ENCODE measurements around the gene MADD. TPM values are rescaled to one million over a fixed set of nuclear protein-coding genes. Genes with fewer than 3 reads are reported as not detected.

MADD gene
- total RNA-seq, 3 donors from 2014 or later (not counting 1 experiment from before 2014, with no cell fraction given), result 333 to 383 (median 335) TPM

- TF ChIP-seq CTCF (IDR thresholded peaks at IDR 0.05), result no peak
- no peaks in the 10 kb centered on the region for H3K27me3 ChIP-seq (ENCODE audit: control insufficient read depth, insufficient read depth, low read length)
- no peak overlapping the region for H3K27ac ChIP-seq (ENCODE audit: low read length)
- H3K4me1 Mint-ChIP-seq, result peaks cover 6 to 15% of the 10 kb centered on the region in 2 donors
- H3K27ac Mint-ChIP-seq, result peak overlapping the region in 1 of 2 donors; percentile 68
- intact Hi-C loops (cut with micrococcal nuclease), result no loop called here
- peaks cover 24% of the 10 kb centered on the region for H3K4me1 ChIP-seq (ENCODE audit: control insufficient read depth, insufficient read depth, low read length)
- no peak for DNase-seq
- H3K4me3 Mint-ChIP-seq, result no peak overlapping the region
- no peaks in the 10 kb centered on the region for H3K36me3 Mint-ChIP-seq
- no peaks in the 10 kb centered on the region for H3K9me3 Mint-ChIP-seq
- H3K27me3 Mint-ChIP-seq (ENCODE audit: low read depth in 2 of 2), result no peaks in the 10 kb centered on the region
- 25% methylated on average over 17 of the region's 17 CpGs for WGBS (ENCODE audit: insufficient coverage)
- H3K9me3 ChIP-seq (ENCODE audit: control insufficient read depth, insufficient read depth, low read length), result no peaks in the 10 kb centered on the region
- ATAC-seq, result peak; percentile 60 to 67 (median 65)
- no peaks in the 10 kb centered on the region for H3K36me3 ChIP-seq (ENCODE audit: control insufficient read depth, insufficient read depth, low read length)
- H3K4me3 ChIP-seq (ENCODE audit: low read length), result no peak overlapping the region
Observed at GRCh38 chr11:47359586-47359985, 89.7 kb downstream of the MADD start.

GRCh38 chr11:47360341-47360740 is 90.4 kb downstream of the MADD start:
- Mint-ChIP-seq H3K4me1 (peaks cover 6 to 15% of the 10 kb centered on the region in 2 donors), H3K36me3 (no peaks in the 10 kb centered on the region), H3K27me3 (ENCODE audit: low read depth in 2 of 2) (no peaks in the 10 kb centered on the region), H3K4me3 (no peak overlapping the region), H3K27ac (no peak overlapping the region), H3K9me3 (no peaks in the 10 kb centered on the region)
- no peaks in the 10 kb centered on the region for H3K9me3 ChIP-seq (ENCODE audit: control insufficient read depth, insufficient read depth, low read length)
- H3K4me3 ChIP-seq (ENCODE audit: low read length), result no peak overlapping the region
- H3K4me1 ChIP-seq (ENCODE audit: control insufficient read depth, insufficient read depth, low read length), result peaks cover 24% of the 10 kb centered on the region
- TF ChIP-seq CTCF (IDR thresholded peaks at IDR 0.05), result no peak
- no peaks in the 10 kb centered on the region for H3K27me3 ChIP-seq (ENCODE audit: control insufficient read depth, insufficient read depth, low read length)
- 96% methylated on average over 15 of the region's 15 CpGs for WGBS (ENCODE audit: insufficient coverage)
- intact Hi-C loops (cut with micrococcal nuclease), result no loop called here
- ATAC-seq, result no peak
- H3K36me3 ChIP-seq (ENCODE audit: control insufficient read depth, insufficient read depth, low read length), result no peaks in the 10 kb centered on the region
- DNase-seq, result no peak
- H3K27ac ChIP-seq (ENCODE audit: low read length), result no peak overlapping the region

GRCh38 chr11:47361419-47361818 is 91.5 kb downstream of the MADD start:
- ATAC-seq (no peak), DNase-seq (no peak)
- Histone ChIP-seq H3K4me1 (ENCODE audit: control insufficient read depth, insufficient read depth, low read length) (peaks cover 24% of the 10 kb centered on the region), H3K36me3 (ENCODE audit: control insufficient read depth, insufficient read depth, low read length) (no peaks in the 10 kb centered on the region), H3K4me3 (ENCODE audit: low read length) (no peak overlapping the region), H3K9me3 (ENCODE audit: control insufficient read depth, insufficient read depth, low read length) (no peaks in the 10 kb centered on the region), H3K27ac (ENCODE audit: low read length) (no peak overlapping the region), H3K27me3 (ENCODE audit: control insufficient read depth, insufficient read depth, low read length) (no peaks in the 10 kb centered on the region)
- Mint-ChIP-seq H3K36me3 (no peaks in the 10 kb centered on the region), H3K4me3 (no peak overlapping the region), H3K27ac (peak overlapping the region in 1 of 2 donors; percentile 34), H3K27me3 (ENCODE audit: low read depth in 2 of 2) (peaks cover 0 to 5% of the 10 kb centered on the region in 2 donors), H3K9me3 (no peaks in the 10 kb centered on the region), H3K4me1 (peaks cover 6 to 15% of the 10 kb centered on the region in 2 donors)
- intact Hi-C loops (cut with micrococcal nuclease), result no loop called here
- TF ChIP-seq CTCF (IDR thresholded peaks at IDR 0.05), result no peak
- 90% methylated on average over 13 of the region's 13 CpGs for WGBS (ENCODE audit: insufficient coverage)

- WGBS (ENCODE audit: insufficient coverage), result 60% methylated on average over 1 of the region's 1 CpG
- no peak for TF ChIP-seq CTCF (IDR thresholded peaks at IDR 0.05)
- no peak for ATAC-seq
- Histone ChIP-seq H3K27ac (ENCODE audit: low read length) (no peak overlapping the region), H3K4me3 (ENCODE audit: low read length) (no peak overlapping the region), H3K36me3 (ENCODE audit: control insufficient read depth, insufficient read depth, low read length) (no peaks in the 10 kb centered on the region), H3K27me3 (ENCODE audit: control insufficient read depth, insufficient read depth, low read length) (no peaks in the 10 kb centered on the region), H3K9me3 (ENCODE audit: control insufficient read depth, insufficient read depth, low read length) (no peaks in the 10 kb centered on the region), H3K4me1 (ENCODE audit: control insufficient read depth, insufficient read depth, low read length) (peaks cover 4% of the 10 kb centered on the region)
- no peak overlapping the region for H3K27ac Mint-ChIP-seq
- no peak overlapping the region for H3K4me3 Mint-ChIP-seq
- DNase-seq, result no peak
- no peaks in the 10 kb centered on the region for H3K36me3 Mint-ChIP-seq
- H3K9me3 Mint-ChIP-seq, result no peaks in the 10 kb centered on the region
- H3K4me1 Mint-ChIP-seq, result peaks cover 0 to 3% of the 10 kb centered on the region in 2 donors
- intact Hi-C loops (cut with micrococcal nuclease), result no loop called here
- peaks cover 0 to 7% of the 10 kb centered on the region in 2 donors for H3K27me3 Mint-ChIP-seq (ENCODE audit: low read depth in 2 of 2)
Observed at GRCh38 chr11:47366020-47366490, 96.1 kb downstream of the MADD start.
